Central memory CD4-positive, alpha-beta T cell (primary cell): ENCODE measurements around the gene PGAM4.
"Not testable (repeated sequence)": the region's sequence is repeated elsewhere in the genome, so short reads cannot be mapped to it uniquely, and the experiment has no call there.

ENCODE experiments used
- DNase-seq: peaks from one replicate; pipeline ENCODE4 v3.0.0; 2022

Gene PGAM4

GRCh38 chrX:77924320-77924859 lies 45.0 kb downstream of the PGAM4 start:
- DNase-seq: no peak

- no peak for DNase-seq
Observed at GRCh38 chrX:77922787-77923186, 46.7 kb downstream of the PGAM4 start.

- DNase-seq: not testable (repeated sequence)
Observed at GRCh38 chrX:77919370-77919769, 50.1 kb downstream of the PGAM4 start.

GRCh38 chrX:77918568-77918967 lies 50.9 kb downstream of the PGAM4 start:
- no peak for DNase-seq
